Glutamatergic neuron (in vitro differentiated cells): Measurements from ENCODE around the gene NCKIPSD. TPM values are rescaled to one million over a fixed set of nuclear protein-coding genes. Genes with fewer than 3 reads are reported as not detected.

Source experiments
- DNase-seq: peaks from one replicate; pipeline ENCODE4 v3.0.0; 2022
- H3K27ac Mint-ChIP-seq: one replicate; pipeline ENCODE4 v1.8.0; 2020; ENCODE audit warnings: mild to moderate bottlenecking, mixed read lengths, inconsistent platforms; ENCODE audit not compliant: unreplicated experiment
- H3K27me3 Mint-ChIP-seq: one replicate; pipeline ENCODE4 v1.8.0; 2020; ENCODE audit warnings: mild to moderate bottlenecking, moderate library complexity, mixed read lengths, inconsistent platforms; ENCODE audit not compliant: unreplicated experiment
- H3K36me3 Mint-ChIP-seq: one replicate; pipeline ENCODE4 v1.8.0; 2020; ENCODE audit warnings: mild to moderate bottlenecking, mixed read lengths, inconsistent platforms; ENCODE audit not compliant: unreplicated experiment
- H3K4me1 Mint-ChIP-seq: one replicate; pipeline ENCODE4 v1.8.0; 2020; ENCODE audit warnings: mild to moderate bottlenecking, low read depth, mixed read lengths, inconsistent platforms; ENCODE audit not compliant: unreplicated experiment
- H3K4me3 Mint-ChIP-seq: one replicate; pipeline ENCODE4 v1.8.0; 2020; ENCODE audit warnings: mild to moderate bottlenecking, mixed read lengths, inconsistent platforms; ENCODE audit not compliant: unreplicated experiment
- H3K9me3 Mint-ChIP-seq: one replicate; pipeline ENCODE4 v1.8.0; 2020; ENCODE audit warnings: mild to moderate bottlenecking, moderate library complexity, mixed read lengths, inconsistent platforms; ENCODE audit not compliant: unreplicated experiment
- total RNA-seq: library from RNA; stranded (reverse); fragmentation: NEBNext Ultra II Directional; extraction: Animal tissue kit (Norgen Biotek cat#: 25700); gene quantifications from one replicate; pipeline ENCODE4 v1.2.1, GENCODE V29; 2021; ENCODE audit not compliant: unreplicated experiment
- TF ChIP-seq, protein P1 (sequence below): fragments of 200-600 bp; sonication (generic); IDR thresholded peaks from one replicate; pipeline ENCODE4 v1.5.0; 2021; ENCODE audit not compliant: partially characterized antibody, unreplicated experiment

Gene NCKIPSD
- total RNA-seq, 1 donor from 2014 or later: 35.5 TPM

DNA sequence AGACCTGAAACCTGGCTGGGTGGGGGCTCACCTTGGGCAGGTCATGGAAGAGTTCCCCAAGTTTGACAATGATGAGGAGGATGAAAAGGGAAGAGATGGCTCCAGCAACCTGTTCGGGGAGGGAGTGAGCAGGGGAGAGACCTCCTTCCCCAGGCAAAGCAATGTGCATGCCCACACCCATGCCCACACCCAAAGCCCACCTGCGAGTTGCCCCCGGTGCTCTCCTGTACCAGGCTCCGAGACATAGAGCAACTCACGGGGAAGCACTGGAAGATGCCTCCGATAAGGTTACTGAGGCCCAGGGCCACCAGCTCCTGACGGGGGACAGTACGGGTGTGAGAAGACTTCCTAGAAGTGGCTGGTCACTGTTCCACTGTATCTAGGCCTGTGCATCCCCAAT, 55.3 kb downstream of the NCKIPSD start:
- Mint-ChIP-seq H3K36me3 (no peaks in the 10 kb centered on the region), H3K27ac (no peak overlapping the region), H3K4me3 (no peak overlapping the region), H3K9me3 (peaks cover 3% of the 10 kb centered on the region), H3K27me3 (peaks cover 7% of the 10 kb centered on the region), H3K4me1 (no peaks in the 10 kb centered on the region)
- DNase-seq: no peak
- TF ChIP-seq, protein P1, sequence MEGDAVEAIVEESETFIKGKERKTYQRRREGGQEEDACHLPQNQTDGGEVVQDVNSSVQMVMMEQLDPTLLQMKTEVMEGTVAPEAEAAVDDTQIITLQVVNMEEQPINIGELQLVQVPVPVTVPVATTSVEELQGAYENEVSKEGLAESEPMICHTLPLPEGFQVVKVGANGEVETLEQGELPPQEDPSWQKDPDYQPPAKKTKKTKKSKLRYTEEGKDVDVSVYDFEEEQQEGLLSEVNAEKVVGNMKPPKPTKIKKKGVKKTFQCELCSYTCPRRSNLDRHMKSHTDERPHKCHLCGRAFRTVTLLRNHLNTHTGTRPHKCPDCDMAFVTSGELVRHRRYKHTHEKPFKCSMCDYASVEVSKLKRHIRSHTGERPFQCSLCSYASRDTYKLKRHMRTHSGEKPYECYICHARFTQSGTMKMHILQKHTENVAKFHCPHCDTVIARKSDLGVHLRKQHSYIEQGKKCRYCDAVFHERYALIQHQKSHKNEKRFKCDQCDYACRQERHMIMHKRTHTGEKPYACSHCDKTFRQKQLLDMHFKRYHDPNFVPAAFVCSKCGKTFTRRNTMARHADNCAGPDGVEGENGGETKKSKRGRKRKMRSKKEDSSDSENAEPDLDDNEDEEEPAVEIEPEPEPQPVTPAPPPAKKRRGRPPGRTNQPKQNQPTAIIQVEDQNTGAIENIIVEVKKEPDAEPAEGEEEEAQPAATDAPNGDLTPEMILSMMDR: no peak

DNA sequence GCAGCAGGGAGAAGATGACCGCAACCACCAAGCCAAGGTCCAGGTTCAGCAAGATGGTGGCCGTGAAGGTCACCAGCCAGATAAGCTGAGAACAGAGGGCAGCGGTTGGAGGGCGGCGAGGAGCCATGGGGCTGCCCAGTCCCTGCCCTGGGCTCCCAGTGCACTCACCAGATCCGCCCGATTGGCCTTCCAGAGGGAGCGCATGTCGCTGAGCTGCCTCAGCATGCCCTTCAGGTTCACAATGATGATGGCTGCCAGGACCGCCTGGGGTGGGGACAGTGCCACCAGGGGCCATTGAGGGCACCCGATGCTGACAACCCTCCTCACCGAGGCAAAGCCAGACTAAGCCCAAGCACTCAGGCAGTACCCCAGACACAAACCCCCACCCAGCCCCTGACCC, 55.8 kb downstream of the NCKIPSD start:
- Mint-ChIP-seq H3K27ac (no peak overlapping the region), H3K27me3 (peaks cover 7% of the 10 kb centered on the region), H3K9me3 (peaks cover 3% of the 10 kb centered on the region), H3K4me3 (no peak overlapping the region), H3K4me1 (no peaks in the 10 kb centered on the region), H3K36me3 (no peaks in the 10 kb centered on the region)
- TF ChIP-seq, protein P1: no peak
- no peak for DNase-seq

DNA sequence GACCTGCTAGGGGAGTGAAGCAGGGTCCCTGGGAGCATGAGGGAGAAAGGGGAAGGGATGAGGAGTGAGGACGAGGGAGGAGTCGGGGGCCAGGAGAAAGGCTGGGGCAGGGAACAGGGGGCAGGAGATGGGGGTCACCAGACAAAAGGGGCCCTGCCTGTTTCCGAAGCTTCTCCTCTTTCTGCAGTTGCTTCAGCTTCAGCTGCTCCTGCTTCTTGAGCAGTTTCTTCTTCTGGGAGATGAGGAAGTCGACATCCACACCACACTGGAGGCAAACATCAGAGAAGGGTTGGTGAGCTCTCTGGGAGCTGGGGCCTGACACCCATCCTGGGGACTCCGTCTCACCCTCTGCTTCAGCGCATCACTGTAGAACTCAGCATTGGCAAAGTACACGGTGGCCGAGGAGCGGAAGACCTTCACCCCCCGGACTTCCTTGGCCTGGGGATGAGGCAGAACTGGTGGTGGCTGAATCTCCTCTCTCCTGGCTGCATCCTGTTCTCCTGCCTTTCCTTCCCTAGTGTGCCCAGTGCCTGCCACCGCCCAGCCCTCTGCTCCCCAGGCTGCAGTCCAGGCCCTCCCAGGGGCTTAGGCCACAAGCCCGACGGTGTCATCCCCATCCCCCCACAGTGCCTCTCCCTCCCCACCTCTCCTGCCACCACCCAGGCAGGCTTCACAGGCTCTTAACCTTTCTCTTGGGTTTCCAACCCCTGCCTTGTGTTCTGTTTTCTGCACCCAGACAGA, 57.3 kb downstream of the NCKIPSD start:
- Mint-ChIP-seq H3K27ac (no peak overlapping the region), H3K27me3 (peaks cover 7% of the 10 kb centered on the region), H3K9me3 (peaks cover 2% of the 10 kb centered on the region), H3K4me1 (no peaks in the 10 kb centered on the region), H3K4me3 (no peak overlapping the region), H3K36me3 (no peaks in the 10 kb centered on the region)
- TF ChIP-seq, protein P1: no peak
- DNase-seq: no peak

DNA sequence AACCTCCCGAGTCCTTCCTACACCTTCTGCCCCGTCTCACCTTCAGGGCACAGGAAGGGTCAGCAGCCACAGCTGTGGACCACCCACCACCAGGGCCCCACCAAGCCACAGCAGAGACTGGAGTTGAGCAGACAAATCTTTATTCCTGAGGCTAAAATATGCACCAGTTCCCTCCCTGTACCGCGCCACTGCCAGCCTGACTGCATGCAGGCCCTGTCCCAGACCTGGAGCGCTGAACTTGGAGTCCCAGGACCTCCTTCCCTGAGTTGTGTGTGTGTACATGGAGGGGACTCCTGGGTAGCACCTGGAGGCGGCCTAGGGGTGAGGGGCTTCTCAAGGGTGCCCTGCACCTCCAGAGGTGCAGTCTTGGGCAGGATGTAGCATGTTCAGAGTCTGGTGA, 60.1 kb downstream of the NCKIPSD start:
- no peak for DNase-seq
- TF ChIP-seq, protein P1: no peak
- peaks cover 7% of the 10 kb centered on the region for H3K27me3 Mint-ChIP-seq
- peaks cover 2% of the 10 kb centered on the region for H3K9me3 Mint-ChIP-seq
- no peaks in the 10 kb centered on the region for H3K36me3 Mint-ChIP-seq
- no peak overlapping the region for H3K4me3 Mint-ChIP-seq
- H3K4me1 Mint-ChIP-seq: no peaks in the 10 kb centered on the region
- H3K27ac Mint-ChIP-seq: no peak overlapping the region

DNA sequence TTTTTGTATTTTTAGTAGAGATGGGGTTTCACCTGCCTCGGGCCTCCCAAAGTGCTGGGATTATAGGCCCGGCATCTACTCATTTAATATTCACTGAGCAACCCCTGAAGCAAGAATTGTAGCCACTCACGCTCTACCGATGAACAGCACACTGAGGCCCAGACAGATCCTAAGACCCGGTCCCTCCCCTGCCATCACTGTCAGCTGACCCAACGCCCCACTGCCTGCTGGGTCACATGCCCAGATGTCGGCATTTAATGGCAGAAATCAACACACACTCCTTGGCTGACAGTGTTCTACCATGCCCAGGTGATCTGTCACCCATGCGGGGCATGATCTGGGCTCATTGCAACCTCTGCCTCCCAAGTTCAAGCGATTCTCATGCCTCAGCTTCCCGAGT, 60.9 kb downstream of the NCKIPSD start:
- no peak overlapping the region for H3K27ac Mint-ChIP-seq

More for the DNA sequence above, 60.9 kb downstream of the NCKIPSD start:
- Mint-ChIP-seq H3K36me3 (no peaks in the 10 kb centered on the region), H3K27me3 (peaks cover 7% of the 10 kb centered on the region), H3K4me3 (no peak overlapping the region), H3K9me3 (peaks cover 2% of the 10 kb centered on the region), H3K4me1 (no peaks in the 10 kb centered on the region)
- TF ChIP-seq, protein P1: no peak
- no peak for DNase-seq
